WTC11 (cell line): ENCODE data around the gene PPARD.

Source experiments
- CBFB ChIP-seq: sonication (generic); formaldehyde crosslinking; IDR thresholded peaks from 2 replicates; pipeline ENCODE4 v1.8.1; 2022; ENCODE audit warnings: mild to moderate bottlenecking, low read depth, missing genetic modification reagents
- CTCF ChIP-seq: fragments of 200-600 bp; IDR thresholded peaks from 2 replicates; pipeline ENCODE4 v1.8.0; 2022; ENCODE audit warnings: antibody characterized with exemption
- EMX1 ChIP-seq: fragments of 250-450 bp; sonication (Bioruptor Pico); IDR thresholded peaks from 2 replicates; pipeline ENCODE4 v1.8.0; 2021; ENCODE audit warnings: mild to moderate bottlenecking
- ESRRA ChIP-seq: sonication (generic); formaldehyde crosslinking; IDR thresholded peaks from 2 replicates; pipeline ENCODE4 v1.8.1; 2022; ENCODE audit warnings: mild to moderate bottlenecking, missing genetic modification reagents, borderline replicate concordance
- KAT7 ChIP-seq: sonication (generic); formaldehyde crosslinking; IDR thresholded peaks from 2 replicates; pipeline ENCODE4 v1.8.1; 2023; ENCODE audit warnings: missing genetic modification reagents, mild to moderate bottlenecking, borderline replicate concordance
- NFYB ChIP-seq: sonication (generic); formaldehyde crosslinking; conservative IDR thresholded peaks from 2 replicates; pipeline ENCODE4 v1.8.0; 2022; ENCODE audit warnings: low read depth, missing genetic modification reagents
- NR3C1 ChIP-seq: sonication (generic); formaldehyde crosslinking; conservative IDR thresholded peaks from 2 replicates; pipeline ENCODE4 v1.8.1; 2023; ENCODE audit warnings: low read depth, mild to moderate bottlenecking, missing genetic modification reagents
- STAT6 ChIP-seq: sonication (generic); formaldehyde crosslinking; conservative IDR thresholded peaks from 2 replicates; pipeline ENCODE4 v1.8.1; 2023; ENCODE audit warnings: mild to moderate bottlenecking, low read depth, missing genetic modification reagents, moderate library complexity
- ZBTB21 ChIP-seq: sonication (generic); formaldehyde crosslinking; IDR thresholded peaks from 2 replicates; pipeline ENCODE4 v1.8.1; 2023; ENCODE audit warnings: mild to moderate bottlenecking, missing genetic modification reagents, borderline replicate concordance
- ZNF281 ChIP-seq: sonication (generic); formaldehyde crosslinking; IDR thresholded peaks from 2 replicates; pipeline ENCODE4 v1.8.0; 2023; ENCODE audit warnings: mild to moderate bottlenecking, missing genetic modification reagents
- ZNF396 ChIP-seq: fragments of 250-450 bp; sonication (Bioruptor Pico); IDR thresholded peaks from 2 replicates; pipeline ENCODE4 v1.8.0; 2021; ENCODE audit warnings: mild to moderate bottlenecking, moderate library complexity, borderline replicate concordance
- TF ChIP-seq, protein P1 (sequence below): sonication (generic); formaldehyde crosslinking; IDR thresholded peaks from 2 replicates; pipeline ENCODE4 v1.8.0; 2022; ENCODE audit warnings: mild to moderate bottlenecking, missing genetic modification reagents

DNA sequence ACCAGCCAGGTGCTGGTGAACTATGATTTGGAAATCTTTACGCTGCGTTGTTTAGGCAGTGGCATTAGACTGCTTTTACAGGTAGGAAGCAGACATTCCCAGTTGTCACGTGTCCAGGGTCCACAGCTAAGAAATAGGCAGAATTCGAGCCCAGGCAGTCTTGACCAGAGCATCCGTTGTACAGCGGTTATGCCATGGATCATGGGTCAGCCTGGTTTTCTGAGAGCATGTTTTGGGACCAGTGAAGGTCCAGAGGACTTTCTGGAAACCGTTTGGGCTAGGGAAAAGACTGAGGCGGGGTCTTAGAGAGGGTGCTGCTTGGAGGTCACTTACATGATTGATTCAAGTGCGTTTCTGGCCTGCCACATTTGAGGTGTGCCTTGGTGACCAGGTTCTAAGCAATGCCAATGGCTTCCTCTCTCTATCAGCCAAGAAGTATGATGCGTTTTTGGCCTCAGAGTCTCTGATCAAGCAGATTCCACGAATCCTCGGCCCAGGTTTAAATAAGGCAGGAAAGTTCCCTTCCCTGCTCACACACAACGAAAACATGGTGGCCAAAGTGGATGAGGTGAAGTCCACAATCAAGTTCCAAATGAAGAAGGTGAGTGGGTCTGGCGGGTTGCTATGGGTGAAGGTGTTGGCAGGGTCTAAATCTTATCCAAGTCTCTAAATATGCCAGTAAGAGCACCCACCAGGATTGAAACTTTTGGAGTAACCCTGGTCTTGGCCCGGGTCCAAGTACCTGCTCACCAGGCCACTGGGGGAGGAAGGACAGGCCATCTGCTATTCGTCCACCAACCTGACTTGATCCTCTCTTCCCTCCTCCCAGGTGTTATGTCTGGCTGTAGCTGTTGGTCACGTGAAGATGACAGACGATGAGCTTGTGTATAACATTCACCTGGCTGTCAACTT lies 127.6 kb downstream of the PPARD start:
- no peak for TF ChIP-seq NR3C1
- TF ChIP-seq CTCF = no peak
- peak; percentile 46; the same call in 1 of the 2 replicates for TF ChIP-seq EMX1 (CRISPR knock-in tag)
- no peak for TF ChIP-seq NFYB (CRISPR knock-in tag)
- no peak for TF ChIP-seq ZNF281 (CRISPR knock-in tag)
- TF ChIP-seq, protein P1, sequence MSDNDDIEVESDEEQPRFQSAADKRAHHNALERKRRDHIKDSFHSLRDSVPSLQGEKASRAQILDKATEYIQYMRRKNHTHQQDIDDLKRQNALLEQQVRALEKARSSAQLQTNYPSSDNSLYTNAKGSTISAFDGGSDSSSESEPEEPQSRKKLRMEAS (CRISPR knock-in tag) = no peak
- no peak for TF ChIP-seq ESRRA (CRISPR knock-in tag)
- no peak for TF ChIP-seq ZBTB21 (CRISPR knock-in tag)
- no peak for TF ChIP-seq CBFB
- TF ChIP-seq KAT7 = no peak
- no peak for TF ChIP-seq STAT6 (CRISPR knock-in tag)
- no peak for TF ChIP-seq ZNF396 (CRISPR knock-in tag)
